Endothelial cell of umbilical vein (primary cell): ENCODE results near the gene PANX2.

Experiments
- EZH2 ChIP-seq: IDR thresholded peaks from 2 replicates; pipeline ENCODE4 v1.6.1; 2012; ENCODE audit warnings: borderline replicate concordance, low read depth, mild to moderate bottlenecking, moderate library complexity, low read length, inconsistent platforms; ENCODE audit not compliant: severe bottlenecking
- POLR2A ChIP-seq: IDR thresholded peaks from 2 replicates; pipeline ENCODE4 v1.6.1; 2012; ENCODE audit warnings: low read depth, mild to moderate bottlenecking, control low read depth, low read length
- TF ChIP-seq, protein P1 (sequence below), 2 donors: IDR thresholded peaks; 1 replicate in 1 of 2; 2 replicates in 1 of 2; pipeline ENCODE4 v1.5.1; 2011; ENCODE audit warnings: low read length in 2 of 2, mild to moderate bottlenecking in 2 of 2, moderate library complexity in 2 of 2, control low read depth in 1 of 2, inconsistent platforms in 1 of 2, low read depth in 1 of 2; ENCODE audit not compliant: insufficient read depth in 1 of 2; ENCODE audit errors: extremely low read depth in 1 of 2

DNA sequence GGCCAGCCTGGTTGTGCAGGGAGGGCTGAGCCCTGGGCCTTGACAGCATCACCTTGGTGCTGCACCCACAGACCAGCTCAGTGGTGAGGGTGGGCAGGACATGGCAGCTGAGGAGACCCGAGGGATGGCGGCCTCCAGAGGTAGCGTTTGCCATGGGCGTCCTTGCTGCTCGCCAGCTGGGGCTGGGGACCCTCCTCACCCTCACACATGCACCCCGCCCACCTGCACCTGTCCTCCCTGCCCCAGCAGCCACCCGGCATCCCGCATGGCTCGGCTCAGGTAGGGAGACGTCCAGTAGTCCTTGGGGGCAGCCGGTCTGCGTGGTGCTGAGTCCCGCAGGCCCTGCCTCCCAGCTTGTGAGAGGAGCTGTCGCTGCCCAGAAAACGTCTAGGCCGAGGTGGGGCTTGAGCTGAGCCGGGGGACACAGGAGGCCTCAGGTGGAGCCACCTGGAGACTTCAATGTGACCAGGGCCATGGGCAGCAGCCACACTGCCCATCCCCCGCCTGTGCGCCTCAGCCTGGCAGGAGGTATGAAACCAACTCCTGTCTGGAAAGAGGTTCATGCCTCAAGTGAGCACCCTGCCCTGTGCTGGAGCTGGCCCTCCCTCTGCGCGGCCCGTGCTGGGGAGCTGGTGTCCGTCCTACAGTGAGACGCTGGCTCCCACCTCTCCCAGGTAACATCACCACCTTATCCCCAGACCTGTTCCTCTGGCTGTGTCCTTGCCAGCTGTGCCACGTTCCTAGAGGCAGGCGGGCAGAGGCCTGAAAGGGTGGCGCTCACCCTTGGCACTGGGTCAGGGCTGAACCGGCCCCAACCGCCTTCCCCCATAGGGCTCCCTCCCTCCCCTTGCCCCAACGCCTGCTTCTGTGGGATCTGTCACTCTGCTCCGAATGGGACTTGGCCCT, 11.9 kb downstream of the PANX2 start:
- no peak for TF ChIP-seq EZH2
- TF ChIP-seq, protein P1, sequence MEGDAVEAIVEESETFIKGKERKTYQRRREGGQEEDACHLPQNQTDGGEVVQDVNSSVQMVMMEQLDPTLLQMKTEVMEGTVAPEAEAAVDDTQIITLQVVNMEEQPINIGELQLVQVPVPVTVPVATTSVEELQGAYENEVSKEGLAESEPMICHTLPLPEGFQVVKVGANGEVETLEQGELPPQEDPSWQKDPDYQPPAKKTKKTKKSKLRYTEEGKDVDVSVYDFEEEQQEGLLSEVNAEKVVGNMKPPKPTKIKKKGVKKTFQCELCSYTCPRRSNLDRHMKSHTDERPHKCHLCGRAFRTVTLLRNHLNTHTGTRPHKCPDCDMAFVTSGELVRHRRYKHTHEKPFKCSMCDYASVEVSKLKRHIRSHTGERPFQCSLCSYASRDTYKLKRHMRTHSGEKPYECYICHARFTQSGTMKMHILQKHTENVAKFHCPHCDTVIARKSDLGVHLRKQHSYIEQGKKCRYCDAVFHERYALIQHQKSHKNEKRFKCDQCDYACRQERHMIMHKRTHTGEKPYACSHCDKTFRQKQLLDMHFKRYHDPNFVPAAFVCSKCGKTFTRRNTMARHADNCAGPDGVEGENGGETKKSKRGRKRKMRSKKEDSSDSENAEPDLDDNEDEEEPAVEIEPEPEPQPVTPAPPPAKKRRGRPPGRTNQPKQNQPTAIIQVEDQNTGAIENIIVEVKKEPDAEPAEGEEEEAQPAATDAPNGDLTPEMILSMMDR (IDR thresholded peaks at IDR 0.05; ENCODE audit: extremely low read depth in 1 of 2, insufficient read depth in 1 of 2, low read depth in 1 of 2, low read length in 2 of 2): no peak
- no peak for TF ChIP-seq POLR2A
